Measurements from ENCODE around the gene EHD3. TPM values are rescaled to one million over a fixed set of nuclear protein-coding genes. Genes with fewer than 3 reads are reported as not detected.

Gene EHD3
- total RNA-seq, result 10.7 and 14.7 TPM in 2 replicates

DNA sequence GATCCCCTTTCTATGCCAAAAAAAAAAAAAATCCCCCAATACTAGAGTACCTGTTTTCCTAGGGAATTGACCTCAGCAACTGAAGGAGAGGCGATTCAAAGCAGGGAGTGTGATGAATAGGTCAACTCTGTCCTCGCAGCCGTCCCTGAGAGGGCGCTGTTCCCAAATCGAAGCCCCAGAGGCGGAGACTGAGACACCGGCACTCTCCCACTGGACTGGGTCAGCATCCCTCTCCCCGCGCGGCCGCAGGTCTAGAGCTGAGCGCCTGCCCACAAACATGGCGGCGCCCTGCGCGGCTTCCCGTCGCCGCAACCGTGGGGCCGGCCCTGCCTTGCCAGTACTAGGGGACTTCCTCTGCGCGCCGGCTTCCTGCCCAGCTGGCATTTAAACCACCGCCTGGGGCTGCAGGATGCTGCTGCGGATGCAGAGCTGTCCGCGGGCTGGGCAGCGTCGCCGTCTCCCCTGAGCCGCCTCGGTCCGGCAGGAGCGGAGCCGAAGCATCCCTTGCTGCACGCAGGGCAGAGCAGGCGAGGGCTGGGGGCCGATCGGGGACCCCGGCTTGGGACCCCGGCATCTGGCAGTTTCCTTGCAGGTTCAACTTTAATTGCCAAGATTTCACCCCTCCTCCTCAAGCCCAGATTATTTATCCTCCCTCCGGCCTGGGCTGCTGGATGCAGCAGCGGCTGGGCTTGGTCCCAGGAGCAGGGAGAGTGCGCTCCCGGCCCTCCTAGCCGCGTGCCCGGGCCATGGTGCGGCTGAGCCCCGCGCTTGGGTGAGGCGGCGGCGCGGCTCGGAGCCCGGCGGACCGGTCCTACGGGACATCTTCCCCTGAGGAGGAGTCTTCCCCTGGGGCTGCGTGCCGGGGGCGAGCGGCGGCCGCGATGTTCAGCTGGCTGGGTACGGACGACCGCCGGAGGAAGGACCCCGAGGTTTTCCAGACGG, at the start of gene EHD3:
Gene EHD3, plus strand, starts transcription at position 412 of the 942 bp plus-strand sequence. Its CDS starts 470 bp downstream, at position 882.

GRCh38 chr2:31217465-31218200, 16.3 kb upstream of the EHD3 start, which contains the start of gene CAPN14:
TSS of gene CAPN14 (minus strand) at chr2:31217515. CDS start at chr2:31205447, 12,068 bp downstream.

Small RNAs within 50 kb of the gene (small RNA-seq; reads per million reads assigned to genes)
- not detected for gene RNA5SP90

Other genes starting within 250 kb of the EHD3 start
- 0.98 and 1.1 TPM in 2 replicates for gene GALNT14, start 95.7 kb upstream of the EHD3 start, total RNA-seq
- under 0.01 and 0.20 TPM in 2 replicates for gene CAPN14, start 16.6 kb upstream of the EHD3 start, total RNA-seq
- gene XDH, start 180.6 kb downstream of the EHD3 start, total RNA-seq, result 0.78 and 1.1 TPM in 2 replicates